ENCODE measurements around the gene CXCL13.

CXCL13 gene

DNA sequence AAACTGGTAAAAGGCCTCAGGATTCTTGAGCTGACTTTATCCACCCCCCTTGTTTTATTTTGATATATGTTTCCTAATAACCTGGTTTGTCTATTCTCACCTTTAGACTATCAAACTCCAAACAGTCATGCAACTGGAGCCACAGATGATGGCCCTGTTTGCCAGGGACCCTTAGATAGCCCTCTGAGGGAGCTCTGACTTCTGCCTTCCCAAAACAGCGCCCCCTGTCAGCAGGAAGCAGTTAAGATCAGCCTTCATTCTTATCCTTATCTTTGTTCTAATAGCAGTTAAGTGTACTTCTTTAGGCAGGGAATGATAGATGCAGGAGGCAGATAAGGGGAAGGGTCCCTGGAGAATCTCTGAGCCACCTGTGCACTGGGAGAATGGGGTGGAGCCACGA, 27.5 kb upstream of the CXCL13 start:
- TF ChIP-seq, protein P1, sequence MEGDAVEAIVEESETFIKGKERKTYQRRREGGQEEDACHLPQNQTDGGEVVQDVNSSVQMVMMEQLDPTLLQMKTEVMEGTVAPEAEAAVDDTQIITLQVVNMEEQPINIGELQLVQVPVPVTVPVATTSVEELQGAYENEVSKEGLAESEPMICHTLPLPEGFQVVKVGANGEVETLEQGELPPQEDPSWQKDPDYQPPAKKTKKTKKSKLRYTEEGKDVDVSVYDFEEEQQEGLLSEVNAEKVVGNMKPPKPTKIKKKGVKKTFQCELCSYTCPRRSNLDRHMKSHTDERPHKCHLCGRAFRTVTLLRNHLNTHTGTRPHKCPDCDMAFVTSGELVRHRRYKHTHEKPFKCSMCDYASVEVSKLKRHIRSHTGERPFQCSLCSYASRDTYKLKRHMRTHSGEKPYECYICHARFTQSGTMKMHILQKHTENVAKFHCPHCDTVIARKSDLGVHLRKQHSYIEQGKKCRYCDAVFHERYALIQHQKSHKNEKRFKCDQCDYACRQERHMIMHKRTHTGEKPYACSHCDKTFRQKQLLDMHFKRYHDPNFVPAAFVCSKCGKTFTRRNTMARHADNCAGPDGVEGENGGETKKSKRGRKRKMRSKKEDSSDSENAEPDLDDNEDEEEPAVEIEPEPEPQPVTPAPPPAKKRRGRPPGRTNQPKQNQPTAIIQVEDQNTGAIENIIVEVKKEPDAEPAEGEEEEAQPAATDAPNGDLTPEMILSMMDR (IDR thresholded peaks at IDR 0.05; ENCODE audit: borderline replicate concordance, insufficient read depth, low read depth, low read length) = no peak

DNA sequence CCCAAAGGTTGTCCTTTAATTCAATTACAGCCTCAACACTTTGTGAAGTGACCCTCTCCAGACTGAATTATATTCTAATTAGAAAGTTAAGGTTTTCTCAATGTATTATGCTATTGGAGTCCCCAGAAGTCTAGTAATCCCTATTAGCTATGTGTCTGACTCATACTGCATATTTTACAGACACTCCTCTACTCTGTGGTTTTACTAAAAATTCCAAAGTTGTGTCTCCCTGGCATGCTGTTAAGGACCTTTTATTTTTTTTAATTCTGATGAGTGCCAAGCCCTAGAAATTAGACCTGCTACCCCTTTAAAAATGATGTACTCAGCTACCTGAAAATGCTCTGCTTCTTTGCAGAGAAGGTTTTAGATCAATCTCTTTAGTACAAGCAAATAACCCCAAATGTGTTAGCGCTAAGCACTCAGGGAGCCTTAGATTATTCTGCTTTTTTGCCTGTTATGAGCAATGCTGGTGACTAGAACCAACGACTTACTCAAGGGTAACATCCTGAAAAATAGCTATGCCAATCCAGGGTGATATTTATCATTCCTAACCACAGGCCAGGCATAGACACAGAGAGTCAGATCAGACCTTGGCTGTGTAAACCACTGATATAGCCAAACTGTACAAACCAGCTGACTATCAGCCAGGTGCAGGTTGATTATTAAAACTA, 26.1 kb upstream of the CXCL13 start:
- TF ChIP-seq, protein P1 (IDR thresholded peaks at IDR 0.05; ENCODE audit: borderline replicate concordance, insufficient read depth, low read depth, low read length) = no peak
- no peak overlapping the region for H3K4me3 ChIP-seq (ENCODE audit: low read depth, low read length)

More for the DNA sequence above, 27.5 kb upstream of the CXCL13 start:
- no peak overlapping the region for H3K4me3 ChIP-seq (ENCODE audit: low read depth, low read length)

DNA sequence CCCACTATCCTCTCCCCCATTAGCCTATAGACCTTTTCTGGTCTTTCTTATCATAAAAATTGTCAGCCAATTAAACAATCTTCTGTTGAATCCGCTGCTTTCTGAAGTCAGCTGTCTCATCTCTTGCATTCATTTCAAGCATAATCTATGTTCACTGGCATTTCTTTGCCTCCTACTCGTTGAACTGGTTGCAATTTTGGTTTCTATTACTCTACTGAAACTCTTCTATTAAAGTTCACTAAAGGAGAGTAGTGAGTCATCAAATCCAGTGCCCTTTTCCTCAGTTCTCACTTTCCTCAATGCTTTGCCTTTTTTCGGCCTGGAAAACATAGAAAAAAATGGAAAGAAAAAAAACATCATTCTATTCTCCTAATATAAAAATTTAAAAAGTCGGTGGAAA, 23.9 kb upstream of the CXCL13 start:
- TF ChIP-seq, protein P1 (IDR thresholded peaks at IDR 0.05; ENCODE audit: borderline replicate concordance, insufficient read depth, low read depth, low read length) = no peak
- H3K4me3 ChIP-seq (ENCODE audit: low read depth, low read length) = no peak overlapping the region

DNA sequence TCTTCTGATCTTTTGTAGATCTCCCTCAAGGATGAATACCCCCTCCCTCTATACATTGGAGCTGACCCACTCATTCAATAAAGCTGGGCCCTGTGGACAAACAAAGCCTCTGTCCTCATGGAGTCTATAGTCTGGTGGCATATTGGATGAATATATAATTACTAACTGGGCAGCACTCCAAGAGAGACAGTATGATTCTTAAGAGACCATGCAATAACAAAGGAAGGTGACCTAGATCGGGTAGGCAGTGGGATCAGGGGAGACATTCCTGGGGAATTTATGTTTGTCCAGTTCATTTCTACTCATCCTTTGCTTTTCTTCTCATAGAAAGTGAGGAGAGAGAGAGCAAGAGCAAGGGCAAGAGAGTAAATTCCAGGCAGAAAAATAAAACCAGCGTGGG, 23.5 kb upstream of the CXCL13 start:
- TF ChIP-seq, protein P1 (IDR thresholded peaks at IDR 0.05; ENCODE audit: borderline replicate concordance, insufficient read depth, low read depth, low read length) = no peak
- H3K4me3 ChIP-seq (ENCODE audit: low read depth, low read length) = no peak overlapping the region

DNA sequence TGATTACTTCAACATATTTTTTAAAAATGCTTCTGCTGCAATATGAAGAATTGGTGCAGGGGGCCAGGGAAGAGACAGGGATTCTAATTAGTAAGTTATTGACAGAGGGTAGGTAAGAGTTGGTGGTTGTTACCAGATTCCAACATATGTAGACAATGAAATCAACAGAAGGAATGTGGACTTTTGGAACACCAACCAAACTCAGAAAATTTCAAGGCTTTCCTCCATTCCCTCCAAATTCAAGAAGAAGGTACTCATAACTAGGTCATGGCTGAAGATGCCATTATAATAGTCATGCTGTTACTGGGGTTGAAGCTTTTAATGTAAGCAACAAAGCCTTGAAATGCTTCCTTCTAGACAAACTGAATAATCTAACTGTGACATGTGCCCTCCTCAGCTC, 22.9 kb upstream of the CXCL13 start:
- TF ChIP-seq, protein P1 (IDR thresholded peaks at IDR 0.05; ENCODE audit: borderline replicate concordance, insufficient read depth, low read depth, low read length) = no peak
- H3K4me3 ChIP-seq (ENCODE audit: low read depth, low read length) = no peak overlapping the region

DNA sequence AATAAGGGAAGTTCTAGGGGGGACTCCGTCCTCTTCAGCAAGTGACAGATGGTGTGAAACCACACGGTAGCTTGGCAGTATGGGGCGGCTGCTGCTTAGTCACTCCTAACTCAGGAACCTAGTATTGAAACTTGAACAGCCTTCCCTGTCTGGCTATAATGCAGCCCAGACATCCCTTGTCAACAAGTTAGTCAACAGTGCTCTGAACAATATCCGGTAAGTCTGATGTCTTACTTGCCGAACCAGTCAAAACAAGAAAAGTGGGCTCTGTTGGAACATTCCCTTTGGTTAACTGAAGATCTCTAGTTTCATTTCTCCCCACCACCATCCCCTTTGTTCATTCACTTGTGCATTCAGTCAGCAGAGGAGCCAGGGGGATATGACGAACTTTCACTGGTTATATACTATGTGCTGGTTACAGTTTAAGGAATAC, 18.7 kb upstream of the CXCL13 start:
- TF ChIP-seq, protein P1 (IDR thresholded peaks at IDR 0.05; ENCODE audit: borderline replicate concordance, insufficient read depth, low read depth, low read length) = no peak
- no peak overlapping the region for H3K4me3 ChIP-seq (ENCODE audit: low read depth, low read length)

DNA sequence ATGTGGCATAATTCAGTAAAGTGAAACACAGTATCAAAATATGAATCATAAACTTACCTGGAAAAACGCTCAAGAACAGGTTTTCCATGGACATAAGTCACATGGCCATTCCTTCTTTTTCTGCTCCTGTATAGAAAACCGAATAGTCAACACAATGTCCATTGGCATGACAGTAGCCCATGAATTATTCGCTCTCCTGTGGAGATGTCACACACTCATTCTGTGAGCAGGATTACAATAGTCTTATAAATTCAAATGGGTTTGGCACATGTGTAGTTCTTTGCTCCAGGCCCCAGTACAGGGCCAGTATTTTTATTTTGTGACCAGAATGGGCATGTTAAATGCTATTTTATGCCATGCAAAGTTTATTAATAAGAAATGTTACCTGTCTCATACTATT, 15.1 kb upstream of the CXCL13 start:
- no peak overlapping the region for H3K4me3 ChIP-seq (ENCODE audit: low read depth, low read length)
- TF ChIP-seq, protein P1 (IDR thresholded peaks at IDR 0.05; ENCODE audit: borderline replicate concordance, insufficient read depth, low read depth, low read length) = no peak

Data from GM12875 (cell line).